PC-3 (cell line): ENCODE results near the gene CDH4. TPM values are rescaled to one million over a fixed set of nuclear protein-coding genes. Genes with fewer than 3 reads are reported as not detected.

Experiments
- ATAC-seq: fragments of 200-7000 bp; cut with Tn5 transposase; 2 replicates; pipeline ENCODE4 v1.9.1; 2020; ENCODE audit warnings: mild to moderate bottlenecking, moderate library complexity
- BruUV-seq: library from RNA; stranded (reverse); fragments of 400-500 nt; replicated peaks from 2 replicates; lab custom pipeline; 2021; lab: Mats Ljungman, UMichigan
- CTCF ChIA-PET: fragments of 300-600 bp; sonication (Branson Sonifier 250); formaldehyde crosslinking; loops from one replicate; lab custom pipeline; 2022; ENCODE audit warnings: antibody characterized with exemption; lab: Charles Lee
- POLR2A ChIA-PET: fragments of 300-600 bp; sonication (Branson Sonifier 250); formaldehyde crosslinking; loops from one replicate; lab custom pipeline; 2022; ENCODE audit warnings: antibody characterized with exemption; ENCODE audit not compliant: unreplicated experiment; lab: Charles Lee
- DNase-seq: peaks from one replicate; pipeline ENCODE4 v3.0.0-alpha.2; 2015
- H2AFZ ChIP-seq: fragments of 300-600 bp; sonication (generic); 2 replicates; pipeline ENCODE4 v1.6.0; 2016; ENCODE audit warnings: antibody characterized with exemption, low read length
- H3F3A ChIP-seq: fragments of 300-600 bp; sonication (generic); one replicate; pipeline ENCODE4 v1.6.0; 2017; ENCODE audit warnings: antibody characterized with exemption, low read length, control low read depth, mild to moderate bottlenecking; ENCODE audit not compliant: unreplicated experiment
- H3K27ac ChIP-seq: fragments of 300-600 bp; sonication (generic); 2 replicates; pipeline ENCODE4 v1.5.1; 2016; ENCODE audit warnings: mild to moderate bottlenecking, low read length
- H3K27me3 ChIP-seq: fragments of 300-600 bp; sonication (generic); 2 replicates; pipeline ENCODE4 v1.6.1; 2016; ENCODE audit warnings: low read length, mixed read lengths
- H3K36me3 ChIP-seq: fragments of 300-600 bp; sonication (generic); 2 replicates; pipeline ENCODE4 v1.6.1; 2016; ENCODE audit warnings: low read depth, mixed run types, low read length, mixed read lengths
- H3K4me1 ChIP-seq: fragments of 300-600 bp; sonication (generic); 2 replicates; pipeline ENCODE4 v1.5.1; 2016; ENCODE audit warnings: low read length; ENCODE audit not compliant: insufficient read depth
- H3K4me2 ChIP-seq: fragments of 300-600 bp; sonication (generic); 2 replicates; pipeline ENCODE4 v1.6.0; 2016; ENCODE audit warnings: low read length
- H3K4me3 ChIP-seq: fragments of 300-600 bp; sonication (generic); 2 replicates; pipeline ENCODE4 v1.5.1; 2016; ENCODE audit warnings: mild to moderate bottlenecking, low read length, mixed read lengths
- H3K79me2 ChIP-seq: fragments of 300-600 bp; sonication (generic); 2 replicates; pipeline ENCODE4 v1.6.1; 2017; ENCODE audit warnings: low read length, mixed read lengths
- H3K9ac ChIP-seq: fragments of 300-600 bp; sonication (generic); 2 replicates; pipeline ENCODE4 v1.6.0; 2016; ENCODE audit warnings: mild to moderate bottlenecking, low read length
- H3K9me2 ChIP-seq: fragments of 300-600 bp; sonication (generic); replicated peaks from 2 replicates; pipeline ENCODE4 v1.6.1; 2016; ENCODE audit warnings: mixed run types, low read length, mixed read lengths
- H3K9me3 ChIP-seq: fragments of 300-600 bp; sonication (generic); 2 replicates; pipeline ENCODE4 v1.6.1; 2016; ENCODE audit warnings: low read length, mixed read lengths
- H4K20me1 ChIP-seq: fragments of 300-600 bp; sonication (generic); 2 replicates; pipeline ENCODE4 v1.6.1; 2016; ENCODE audit warnings: low read length, mixed read lengths
- CTCF ChIP-seq: fragments of 300-600 bp; sonication (generic); conservative IDR thresholded peaks from 2 replicates; pipeline ENCODE4 v1.5.1; 2017; ENCODE audit warnings: antibody characterized with exemption, low read depth, mild to moderate bottlenecking, low read length
- EZH2 ChIP-seq: fragments of 300-600 bp; sonication (generic); IDR thresholded peaks from one replicate; pipeline ENCODE4 v1.6.1; 2017; ENCODE audit warnings: antibody characterized with exemption, mild to moderate bottlenecking, low read length; ENCODE audit not compliant: unreplicated experiment
- EZH2phosphoT487 ChIP-seq: fragments of 300-600 bp; sonication (generic); IDR thresholded peaks from 2 replicates; pipeline ENCODE4 v1.6.1; 2018; ENCODE audit warnings: mild to moderate bottlenecking, antibody characterized with exemption, low read length, borderline replicate concordance
- intact Hi-C: fragments of 100-400 bp; cut with micrococcal nuclease; formaldehyde crosslinking; loops from 2 replicates; pipeline ENCODE4 v1.9.0; 2023
- total RNA-seq: library from RNA; depleted of rRNA; stranded (reverse); fragments of >200 nt; gene quantifications from 2 replicates; pipeline ENCODE4 v1.2.3, GENCODE V29; 2014

CDH4 gene
- total RNA-seq, 1 experiment from 2014 or later: not detected

- DNase-seq (no peak), ATAC-seq (no peak)
- BruUV-seq: no TSS peak
These were observed 496.3 kb downstream of the CDH4 start for GRCh38 chr20:61748376-61748775.

GRCh38 chr20:61749406-61750075, 497.5 kb downstream of the CDH4 start:
- no peaks in the 10 kb centered on the region for H4K20me1 ChIP-seq
- no peaks in the 10 kb centered on the region for H3K4me1 ChIP-seq
- DNase-seq (no peak), ATAC-seq (no peak)
- no peaks in the 10 kb centered on the region for H3K9me3 ChIP-seq
- H3F3A ChIP-seq: no peaks in the 10 kb centered on the region
- CTCF ChIA-PET: no interaction called here
- POLR2A ChIA-PET: no interaction called here
- H3K36me3 ChIP-seq: no peaks in the 10 kb centered on the region
- TF ChIP-seq EZH2: no peak
- TF ChIP-seq EZH2phosphoT487: no peak
- TF ChIP-seq CTCF: no peak
- no peaks in the 10 kb centered on the region for H3K9me2 ChIP-seq
- BruUV-seq: no TSS peak
- H3K9ac ChIP-seq: no peak overlapping the region
- intact Hi-C loops: no loop called here
- H3K27me3 ChIP-seq: peaks cover 27% of the 10 kb centered on the region; the same call in 1 of the 2 replicates
- no peak overlapping the region for H3K4me2 ChIP-seq
- H3K27ac ChIP-seq: no peak overlapping the region
- H2AFZ ChIP-seq: no peak overlapping the region
- H3K4me3 ChIP-seq: no peak overlapping the region
- H3K79me2 ChIP-seq: no peaks in the 10 kb centered on the region

More at GRCh38 chr20:61748376-61748775, 496.3 kb downstream of the CDH4 start:
- no peaks in the 10 kb centered on the region for H3K79me2 ChIP-seq
- no peak overlapping the region for H2AFZ ChIP-seq
- no peaks in the 10 kb centered on the region for H3K9me2 ChIP-seq
- no peaks in the 10 kb centered on the region for H3K36me3 ChIP-seq
- no peaks in the 10 kb centered on the region for H3F3A ChIP-seq
- H3K9ac ChIP-seq: no peak overlapping the region
- intact Hi-C loops: no loop called here
- peaks cover 33% of the 10 kb centered on the region for H3K27me3 ChIP-seq
- TF ChIP-seq EZH2phosphoT487 (no peak), CTCF (no peak), EZH2 (no peak)
- no peaks in the 10 kb centered on the region for H4K20me1 ChIP-seq
- H3K4me1 ChIP-seq: no peaks in the 10 kb centered on the region
- H3K27ac ChIP-seq: no peak overlapping the region
- POLR2A ChIA-PET: no interaction called here
- H3K4me3 ChIP-seq: no peak overlapping the region
- no peak overlapping the region for H3K4me2 ChIP-seq
- CTCF ChIA-PET: no interaction called here
- H3K9me3 ChIP-seq: no peaks in the 10 kb centered on the region

GRCh38 chr20:61750093-61750492, 498.0 kb downstream of the CDH4 start:
- H3K9me2 ChIP-seq: no peaks in the 10 kb centered on the region
- intact Hi-C loops: no loop called here
- H3K9ac ChIP-seq: no peak overlapping the region
- ATAC-seq (no peak), DNase-seq (no peak)
- no peak overlapping the region for H3K4me2 ChIP-seq
- peaks cover 25% of the 10 kb centered on the region; the same call in 1 of the 2 replicates for H3K27me3 ChIP-seq
- no TSS peak for BruUV-seq
- H3K36me3 ChIP-seq: no peaks in the 10 kb centered on the region
- no peaks in the 10 kb centered on the region for H3K4me1 ChIP-seq
- H2AFZ ChIP-seq: no peak overlapping the region
- no peak overlapping the region for H3K4me3 ChIP-seq
- no peak overlapping the region for H3K27ac ChIP-seq
- no peaks in the 10 kb centered on the region for H4K20me1 ChIP-seq
- CTCF ChIA-PET: no interaction called here
- no peaks in the 10 kb centered on the region for H3K9me3 ChIP-seq
- POLR2A ChIA-PET: no interaction called here
- H3F3A ChIP-seq: no peaks in the 10 kb centered on the region
- H3K79me2 ChIP-seq: no peaks in the 10 kb centered on the region
- no peak for TF ChIP-seq EZH2
- TF ChIP-seq CTCF: no peak
- TF ChIP-seq EZH2phosphoT487: no peak
